Measurements from ENCODE around the gene VASN.

VASN gene

DNA sequence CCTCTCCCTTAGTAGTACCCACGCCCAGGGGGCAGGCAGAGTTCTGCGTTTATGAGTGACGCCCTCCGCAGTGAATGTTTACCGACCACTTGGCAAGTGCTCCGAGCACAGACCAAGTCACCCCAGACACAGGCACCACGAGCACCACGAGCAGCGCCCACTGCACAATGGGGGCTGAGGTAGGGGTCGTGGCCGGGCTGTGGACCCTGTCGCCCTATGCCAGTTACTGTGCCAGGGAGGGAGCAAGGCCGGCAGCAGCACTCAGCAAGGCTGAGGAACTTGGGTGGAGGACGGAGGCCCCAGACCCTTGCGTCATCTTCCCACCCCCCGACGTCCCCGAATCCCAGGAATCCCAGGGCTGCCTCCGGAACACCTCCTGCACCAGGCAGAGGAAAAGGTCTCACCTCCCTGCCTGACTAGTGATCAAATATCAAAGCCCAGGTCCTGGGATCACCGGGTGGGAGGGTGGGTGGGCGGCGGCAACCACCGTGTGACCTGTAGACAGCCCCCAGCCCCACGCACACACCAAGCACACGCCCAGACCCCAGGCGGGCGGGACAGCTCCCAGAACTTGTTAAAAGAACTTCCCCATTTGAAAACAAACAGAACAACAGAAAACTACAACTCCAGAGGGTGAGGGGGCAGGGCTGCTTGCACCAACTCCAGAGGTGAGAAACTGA, 5.4 kb downstream of the VASN start:
- no peak for DNase-seq (ENCODE audit: low read depth)
- TF ChIP-seq, protein P1, sequence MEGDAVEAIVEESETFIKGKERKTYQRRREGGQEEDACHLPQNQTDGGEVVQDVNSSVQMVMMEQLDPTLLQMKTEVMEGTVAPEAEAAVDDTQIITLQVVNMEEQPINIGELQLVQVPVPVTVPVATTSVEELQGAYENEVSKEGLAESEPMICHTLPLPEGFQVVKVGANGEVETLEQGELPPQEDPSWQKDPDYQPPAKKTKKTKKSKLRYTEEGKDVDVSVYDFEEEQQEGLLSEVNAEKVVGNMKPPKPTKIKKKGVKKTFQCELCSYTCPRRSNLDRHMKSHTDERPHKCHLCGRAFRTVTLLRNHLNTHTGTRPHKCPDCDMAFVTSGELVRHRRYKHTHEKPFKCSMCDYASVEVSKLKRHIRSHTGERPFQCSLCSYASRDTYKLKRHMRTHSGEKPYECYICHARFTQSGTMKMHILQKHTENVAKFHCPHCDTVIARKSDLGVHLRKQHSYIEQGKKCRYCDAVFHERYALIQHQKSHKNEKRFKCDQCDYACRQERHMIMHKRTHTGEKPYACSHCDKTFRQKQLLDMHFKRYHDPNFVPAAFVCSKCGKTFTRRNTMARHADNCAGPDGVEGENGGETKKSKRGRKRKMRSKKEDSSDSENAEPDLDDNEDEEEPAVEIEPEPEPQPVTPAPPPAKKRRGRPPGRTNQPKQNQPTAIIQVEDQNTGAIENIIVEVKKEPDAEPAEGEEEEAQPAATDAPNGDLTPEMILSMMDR (IDR thresholded peaks at IDR 0.05; ENCODE audit: control insufficient read depth, insufficient read depth, low read depth, low read length, missing control alignments), result no peak
- peak overlapping the region; percentile 34 for H3K4me3 ChIP-seq (ENCODE audit: control insufficient read depth, low read depth, low read length)

DNA sequence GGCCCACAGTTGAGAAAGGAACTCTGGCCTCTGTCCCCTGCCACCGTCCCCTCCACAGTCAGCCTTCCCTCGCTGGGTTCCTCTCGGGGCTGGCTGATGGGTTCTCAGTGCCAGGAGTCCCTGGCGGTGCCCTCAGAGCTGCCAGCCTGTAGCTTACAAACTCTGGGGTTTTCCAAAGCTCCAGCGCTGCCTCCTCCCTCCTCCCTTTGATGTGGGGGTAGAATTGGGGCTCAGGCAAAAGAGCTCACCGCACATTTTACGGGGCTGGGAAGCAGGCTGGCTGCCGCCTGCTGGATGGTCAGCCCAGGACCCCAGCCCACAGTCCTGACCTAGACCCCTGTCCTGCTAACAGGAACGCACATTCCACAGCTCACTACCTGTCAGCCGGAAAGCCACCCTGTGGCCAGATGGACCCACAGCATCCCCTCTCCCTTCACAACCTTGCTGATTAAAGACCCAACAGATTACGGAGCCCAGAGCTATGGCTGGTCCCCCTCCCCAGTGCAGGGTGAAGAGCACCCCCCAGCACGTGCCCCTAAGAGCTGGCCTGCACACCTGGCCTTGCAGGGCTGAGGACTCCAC, 6.0 kb downstream of the VASN start:
- no peak for DNase-seq (ENCODE audit: low read depth)
- TF ChIP-seq, protein P1 (IDR thresholded peaks at IDR 0.05; ENCODE audit: control insufficient read depth, insufficient read depth, low read depth, low read length, missing control alignments), result peak; percentile 7
- no peak overlapping the region for H3K4me3 ChIP-seq (ENCODE audit: control insufficient read depth, low read depth, low read length)

DNA sequence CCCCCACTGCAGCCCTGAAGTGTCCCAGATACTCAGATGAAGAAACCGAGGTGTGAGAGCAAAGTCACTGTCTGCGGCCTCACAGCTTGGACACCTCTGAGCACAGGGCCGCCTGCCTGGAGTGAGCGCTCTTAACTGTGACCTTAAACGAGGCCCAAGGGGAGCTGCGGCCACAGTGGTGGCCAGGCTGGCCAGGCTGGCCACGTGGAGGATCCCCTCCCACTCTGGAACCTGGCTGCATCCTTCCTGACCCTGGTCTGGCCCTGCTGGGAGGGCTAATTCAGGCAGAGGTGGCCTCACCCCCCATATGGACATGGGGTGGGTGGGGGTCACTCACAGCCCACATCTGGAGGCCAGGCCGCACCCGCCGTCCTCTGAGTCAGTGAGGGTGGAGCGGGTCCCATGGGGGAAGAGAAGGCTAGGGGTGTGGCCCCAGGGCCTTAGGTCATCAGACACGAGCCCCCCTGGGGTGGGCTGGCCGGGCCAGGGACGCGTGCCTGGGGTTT, 6.6 kb downstream of the VASN start:
- TF ChIP-seq, protein P1 (IDR thresholded peaks at IDR 0.05; ENCODE audit: control insufficient read depth, insufficient read depth, low read depth, low read length, missing control alignments), result no peak
- DNase-seq (ENCODE audit: low read depth), result no peak

DNA sequence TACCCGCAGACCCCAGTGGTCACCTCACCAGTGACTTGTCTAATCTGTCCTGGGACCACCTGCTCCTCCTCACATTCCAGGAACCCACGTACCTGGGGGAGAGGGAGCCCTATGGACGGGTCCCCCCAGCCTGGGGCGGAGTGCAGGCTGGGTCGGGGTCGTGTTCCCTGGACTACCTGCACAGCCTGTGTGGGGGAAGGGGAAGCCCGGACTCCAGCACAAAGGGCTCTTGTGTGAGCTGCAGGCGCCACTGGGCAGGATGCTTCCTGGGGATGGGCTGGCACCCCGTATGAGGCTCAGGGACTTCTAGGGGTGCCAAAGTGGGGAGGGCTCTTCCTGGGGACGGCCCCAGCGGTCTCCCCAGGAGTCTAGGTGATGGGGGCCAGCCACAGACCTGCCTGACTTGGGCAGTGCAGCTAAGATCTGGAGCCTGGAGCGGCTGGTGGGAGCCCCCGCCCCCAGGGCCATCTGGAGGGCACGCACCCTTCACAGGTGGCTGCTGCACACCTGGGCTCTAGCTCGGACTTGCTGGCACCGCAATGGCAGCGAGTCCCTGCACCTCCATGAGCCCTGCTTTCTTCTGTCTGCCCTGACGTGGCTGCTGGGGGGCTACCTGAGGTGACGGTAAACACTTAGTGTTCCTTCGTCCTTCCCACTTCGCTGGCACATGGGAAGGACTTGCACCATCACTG, 7.5 kb downstream of the VASN start:
- no peak overlapping the region for H3K4me3 ChIP-seq (ENCODE audit: control insufficient read depth, low read depth, low read length)
- TF ChIP-seq, protein P1 (IDR thresholded peaks at IDR 0.05; ENCODE audit: control insufficient read depth, insufficient read depth, low read depth, low read length, missing control alignments), result no peak
- no peak for DNase-seq (ENCODE audit: low read depth)

More for the DNA sequence above, 6.6 kb downstream of the VASN start:
- H3K4me3 ChIP-seq (ENCODE audit: control insufficient read depth, low read depth, low read length), result no peak overlapping the region

DNA sequence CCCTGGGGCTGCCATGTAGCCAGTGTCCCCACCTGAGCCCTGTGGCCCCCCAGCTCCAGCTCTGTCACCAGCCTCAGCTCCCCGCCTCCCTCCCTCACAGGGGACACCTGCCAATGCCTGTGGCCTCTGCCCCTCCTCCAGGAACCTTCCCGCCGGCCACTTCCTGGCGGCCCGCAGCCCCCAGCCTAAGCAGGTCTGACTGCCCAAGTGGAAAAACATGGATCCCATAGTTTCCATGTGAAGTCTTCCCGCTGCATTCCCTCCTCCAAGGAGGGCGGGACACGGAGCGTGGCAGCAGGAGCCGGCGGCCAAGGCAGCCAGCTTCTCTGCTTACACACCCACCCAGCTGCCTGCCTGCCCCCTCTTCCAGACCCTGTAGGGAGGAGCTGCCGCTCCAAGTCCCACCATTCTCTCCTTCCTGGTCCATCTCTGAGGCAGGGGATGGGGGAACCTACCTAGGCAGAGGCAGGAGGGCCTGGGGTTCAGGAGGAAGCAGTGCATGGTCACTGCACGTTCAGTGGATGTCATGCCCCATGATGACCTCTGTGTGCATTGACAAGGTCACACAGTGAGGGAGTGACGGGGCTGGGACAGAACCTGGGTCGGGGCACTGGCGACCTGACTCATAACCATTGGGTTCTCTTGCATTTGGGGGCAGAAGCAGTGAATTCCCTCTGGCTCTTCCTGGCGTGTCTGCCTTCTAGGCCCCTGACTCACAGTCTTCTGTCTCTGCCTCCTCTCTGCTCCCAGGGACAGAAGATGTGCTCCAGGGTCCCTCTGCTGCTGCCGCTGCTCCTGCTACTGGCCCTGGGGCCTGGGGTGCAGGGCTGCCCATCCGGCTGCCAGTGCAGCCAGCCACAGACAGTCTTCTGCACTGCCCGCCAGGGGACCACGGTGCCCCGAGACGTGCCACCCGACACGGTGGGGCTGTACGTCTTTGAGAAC, 8.7 kb downstream of the VASN start:
- DNase-seq (ENCODE audit: low read depth), result no peak
- no peak overlapping the region for H3K4me3 ChIP-seq (ENCODE audit: control insufficient read depth, low read depth, low read length)
- TF ChIP-seq, protein P1 (IDR thresholded peaks at IDR 0.05; ENCODE audit: control insufficient read depth, insufficient read depth, low read depth, low read length, missing control alignments), result no peak

Measured in AG09309 (cell line).